ENCODE results near the gene AK4.
"Not testable (repeated sequence)": the region's sequence is repeated elsewhere in the genome, so short reads cannot be mapped to it uniquely, and the experiment has no call there.

Gene AK4

GRCh38 chr1:65148178-65148547 lies at the start of gene AK4:
TSS of gene AK4 (plus strand) at chr1:65148203. CDS start at chr1:65148408, 205 bp downstream.
- DNase-seq = not testable (repeated sequence)

- no peak for DNase-seq
Measured at GRCh38 chr1:65103807-65104206, 44.2 kb upstream of the AK4 start.

- DNase-seq = no peak
Measured at GRCh38 chr1:65104854-65105534, 43.0 kb upstream of the AK4 start.

- DNase-seq = no peak
Measured at GRCh38 chr1:65105596-65105995, 42.4 kb upstream of the AK4 start.

- no peak for DNase-seq
Measured at GRCh38 chr1:65108025-65108642, 39.9 kb upstream of the AK4 start.

GRCh38 chr1:65109487-65109886 lies 38.5 kb upstream of the AK4 start:
- no peak for DNase-seq

GRCh38 chr1:65112811-65113210 lies 35.2 kb upstream of the AK4 start:
- no peak for DNase-seq

GRCh38 chr1:65113298-65113697 lies 34.7 kb upstream of the AK4 start:
- DNase-seq = no peak

- DNase-seq = no peak
Measured at GRCh38 chr1:65114322-65114721, 33.7 kb upstream of the AK4 start.

- no peak for DNase-seq
Measured at GRCh38 chr1:65119951-65120350, 28.1 kb upstream of the AK4 start.

- not testable (repeated sequence) for DNase-seq
Measured at GRCh38 chr1:65129104-65129503, 18.9 kb upstream of the AK4 start.

GRCh38 chr1:65138524-65138923 lies 9.5 kb upstream of the AK4 start:
- no peak for DNase-seq

- DNase-seq = not testable (repeated sequence)
Measured at GRCh38 chr1:65139793-65140192, 8.2 kb upstream of the AK4 start.

GRCh38 chr1:65141394-65141793 lies 6.6 kb upstream of the AK4 start:
- no peak for DNase-seq

GRCh38 chr1:65141918-65142317 lies 6.1 kb upstream of the AK4 start:
- DNase-seq = no peak

- DNase-seq = not testable (repeated sequence)
Measured at GRCh38 chr1:65143112-65143658, 4.8 kb upstream of the AK4 start.

- DNase-seq = no peak
Measured at GRCh38 chr1:65146908-65147423, 1.0 kb upstream of the AK4 start.

- peak; percentile 42 for DNase-seq
Measured at GRCh38 chr1:65147424-65148177, 402 bp upstream of the AK4 start.

GRCh38 chr1:65148548-65149350 lies 746 bp downstream of the AK4 start:
- peak; percentile 32 for DNase-seq

GRCh38 chr1:65149351-65150107 lies 1.5 kb downstream of the AK4 start:
- DNase-seq = no peak

GRCh38 chr1:65150108-65150463 lies 2.1 kb downstream of the AK4 start:
- DNase-seq = no peak
